Endodermal cell (in vitro differentiated cells): ENCODE results near the gene IPO11. TPM values are rescaled to one million over a fixed set of nuclear protein-coding genes. Genes with fewer than 3 reads are reported as not detected.

ENCODE experiments used
- DNase-seq: peaks from one replicate; pipeline ENCODE4 v3.0.0-alpha.2; 2017
- H3K27ac ChIP-seq: 2 replicates; pipeline ENCODE4 v1.5.1; 2013; ENCODE audit warnings: mild to moderate bottlenecking, low read depth, low read length, moderate library complexity
- H3K27me3 ChIP-seq: 2 replicates; pipeline ENCODE4 v1.6.1; 2013; ENCODE audit warnings: mild to moderate bottlenecking, low read length, moderate library complexity; ENCODE audit not compliant: insufficient read depth, control insufficient read depth, poor library complexity, severe bottlenecking
- H3K36me3 ChIP-seq: 2 replicates; pipeline ENCODE4 v1.7.0; 2013; ENCODE audit warnings: mild to moderate bottlenecking, low read length, moderate library complexity; ENCODE audit not compliant: control insufficient read depth, insufficient read depth
- H3K4me1 ChIP-seq: one replicate; pipeline ENCODE4 v1.7.0; 2013; ENCODE audit warnings: low read length; ENCODE audit not compliant: control insufficient read depth, insufficient read depth
- H3K4me3 ChIP-seq: 2 replicates; pipeline ENCODE4 v1.5.1; 2013; ENCODE audit warnings: mild to moderate bottlenecking, low read length, moderate library complexity
- H3K9ac ChIP-seq: 2 replicates; pipeline ENCODE4 v1.6.1; 2013; ENCODE audit warnings: mild to moderate bottlenecking, low read length, moderate library complexity; ENCODE audit not compliant: poor library complexity, severe bottlenecking; ENCODE audit errors: extremely low read depth
- H3K9me3 ChIP-seq: 2 replicates; pipeline ENCODE4 v1.6.1; 2013; ENCODE audit warnings: mild to moderate bottlenecking, low read length, moderate library complexity; ENCODE audit not compliant: control insufficient read depth
- H3K27ac Mint-ChIP-seq: 2 replicates; pipeline ENCODE4 v1.8.0; 2020; ENCODE audit warnings: mixed read lengths
- H3K27me3 Mint-ChIP-seq: 2 replicates; pipeline ENCODE4 v1.8.0; 2021; ENCODE audit warnings: mild to moderate bottlenecking, mixed read lengths; ENCODE audit not compliant: insufficient read depth
- H3K36me3 Mint-ChIP-seq: 2 replicates; pipeline ENCODE4 v1.8.0; 2020; ENCODE audit warnings: low read depth, mixed read lengths
- H3K4me1 Mint-ChIP-seq: 2 replicates; pipeline ENCODE4 v1.8.0; 2020; ENCODE audit warnings: mixed read lengths
- H3K4me3 Mint-ChIP-seq: 2 replicates; pipeline ENCODE4 v1.8.0; 2020; ENCODE audit warnings: mild to moderate bottlenecking, moderate library complexity, mixed read lengths
- H3K9me3 Mint-ChIP-seq: 2 replicates; pipeline ENCODE4 v1.8.0; 2020; ENCODE audit warnings: mild to moderate bottlenecking, mixed read lengths
- WGBS, 2 experiments: methylation state at CpG; one replicate each; pipeline versions ENCODE4 v1.1.5 to v1.1.7; 2013; ENCODE audit warnings: missing lambda C conversion rate in 2 of 2, mixed read lengths in 1 of 2; ENCODE audit not compliant: insufficient coverage in 1 of 2, insufficient read length in 1 of 2; 5-methylcytosine and 5-hydroxymethylcytosine counted together
- total RNA-seq, 2 donors: library from RNA; stranded (reverse); fragmentation: NEBNext Ultra II Directional in 1 of 2; extraction: Animal tissue kit (Norgen Biotek cat#: 25700) in 1 of 2; gene quantifications; 2 replicates in 1 of 2; 3 replicates in 1 of 2; pipeline ENCODE4 v1.2.1, GENCODE V29; 2021
- TF ChIP-seq, protein P1 (sequence below): fragments of 200-600 bp; sonication (generic); conservative IDR thresholded peaks from 2 replicates; pipeline ENCODE4 v1.5.0; 2021; ENCODE audit warnings: antibody characterized with exemption, mild to moderate bottlenecking

IPO11 gene
- total RNA-seq, 2 donors from 2014 or later = 51.6 to 55.8 TPM

DNA sequence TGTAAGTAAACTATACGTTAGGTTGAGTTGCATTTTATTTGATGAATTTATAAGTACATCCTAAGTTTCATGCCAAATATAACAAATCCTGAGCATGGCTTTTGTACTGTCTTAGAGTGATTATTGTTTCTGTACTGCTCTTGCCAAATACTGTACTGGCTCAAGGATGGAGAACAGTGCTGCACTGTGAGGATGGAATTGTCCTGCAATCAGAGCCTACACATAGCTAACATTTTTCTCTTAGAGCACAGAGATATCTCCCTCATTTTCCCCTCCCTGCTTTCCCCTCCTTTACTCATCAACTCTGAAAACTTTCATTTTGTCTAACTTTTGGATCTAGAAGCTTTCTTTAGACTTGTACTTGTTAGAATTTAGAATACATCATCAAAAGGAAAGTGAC lies 194.3 kb downstream of the IPO11 start:
- TF ChIP-seq, protein P1, sequence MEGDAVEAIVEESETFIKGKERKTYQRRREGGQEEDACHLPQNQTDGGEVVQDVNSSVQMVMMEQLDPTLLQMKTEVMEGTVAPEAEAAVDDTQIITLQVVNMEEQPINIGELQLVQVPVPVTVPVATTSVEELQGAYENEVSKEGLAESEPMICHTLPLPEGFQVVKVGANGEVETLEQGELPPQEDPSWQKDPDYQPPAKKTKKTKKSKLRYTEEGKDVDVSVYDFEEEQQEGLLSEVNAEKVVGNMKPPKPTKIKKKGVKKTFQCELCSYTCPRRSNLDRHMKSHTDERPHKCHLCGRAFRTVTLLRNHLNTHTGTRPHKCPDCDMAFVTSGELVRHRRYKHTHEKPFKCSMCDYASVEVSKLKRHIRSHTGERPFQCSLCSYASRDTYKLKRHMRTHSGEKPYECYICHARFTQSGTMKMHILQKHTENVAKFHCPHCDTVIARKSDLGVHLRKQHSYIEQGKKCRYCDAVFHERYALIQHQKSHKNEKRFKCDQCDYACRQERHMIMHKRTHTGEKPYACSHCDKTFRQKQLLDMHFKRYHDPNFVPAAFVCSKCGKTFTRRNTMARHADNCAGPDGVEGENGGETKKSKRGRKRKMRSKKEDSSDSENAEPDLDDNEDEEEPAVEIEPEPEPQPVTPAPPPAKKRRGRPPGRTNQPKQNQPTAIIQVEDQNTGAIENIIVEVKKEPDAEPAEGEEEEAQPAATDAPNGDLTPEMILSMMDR = no peak
- Histone ChIP-seq H3K27ac (no peak overlapping the region), H3K9me3 (no peaks in the 10 kb centered on the region), H3K9ac (no peak overlapping the region), H3K36me3 (peaks cover 17% of the 10 kb centered on the region), H3K4me1 (no peaks in the 10 kb centered on the region), H3K27me3 (no peaks in the 10 kb centered on the region), H3K4me3 (no peak overlapping the region)
- no peak overlapping the region for H3K27ac Mint-ChIP-seq
- no peak for DNase-seq
- no peaks in the 10 kb centered on the region for H3K27me3 Mint-ChIP-seq
- no peaks in the 10 kb centered on the region for H3K9me3 Mint-ChIP-seq
- H3K4me3 Mint-ChIP-seq = no peak overlapping the region
- peaks cover 21% of the 10 kb centered on the region for H3K36me3 Mint-ChIP-seq
- peaks cover 1% of the 10 kb centered on the region for H3K4me1 Mint-ChIP-seq
- WGBS, 2 experiments = 83% methylated on average over 1 of the region's 1 CpG; no CpG with 5 or more reads in 1 of the 2 experiments

DNA sequence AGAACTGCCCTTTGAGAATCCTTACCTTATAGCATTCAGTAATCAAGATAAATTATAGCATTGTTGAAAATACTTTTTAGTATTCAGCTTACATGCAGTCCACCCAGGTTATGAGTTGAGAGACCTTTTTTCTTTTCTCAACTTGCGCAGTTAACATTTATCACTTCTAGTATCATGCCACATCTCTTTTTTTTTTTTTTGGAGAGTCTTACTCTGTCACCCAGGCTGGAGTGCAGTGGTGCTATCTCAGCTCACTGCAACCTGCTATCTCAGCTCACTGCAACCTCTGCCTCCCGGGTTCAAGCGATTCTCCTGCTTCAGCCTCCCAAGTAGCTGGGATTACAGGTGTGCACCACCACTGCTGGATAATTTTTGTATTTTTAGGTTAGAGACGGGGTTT lies 195.1 kb downstream of the IPO11 start:
- Mint-ChIP-seq H3K9me3 (no peaks in the 10 kb centered on the region), H3K4me3 (no peak overlapping the region), H3K27ac (no peak overlapping the region), H3K4me1 (no peaks in the 10 kb centered on the region), H3K27me3 (no peaks in the 10 kb centered on the region), H3K36me3 (peaks cover 21% of the 10 kb centered on the region)
- Histone ChIP-seq H3K27ac (no peak overlapping the region), H3K36me3 (peaks cover 15% of the 10 kb centered on the region), H3K27me3 (no peaks in the 10 kb centered on the region), H3K4me1 (no peaks in the 10 kb centered on the region), H3K4me3 (no peak overlapping the region), H3K9me3 (no peaks in the 10 kb centered on the region), H3K9ac (no peak overlapping the region)
- 85 to 93% methylated on average over 4 of the region's 4 CpGs for WGBS, 2 experiments
- TF ChIP-seq, protein P1 = no peak
- no peak for DNase-seq

DNA sequence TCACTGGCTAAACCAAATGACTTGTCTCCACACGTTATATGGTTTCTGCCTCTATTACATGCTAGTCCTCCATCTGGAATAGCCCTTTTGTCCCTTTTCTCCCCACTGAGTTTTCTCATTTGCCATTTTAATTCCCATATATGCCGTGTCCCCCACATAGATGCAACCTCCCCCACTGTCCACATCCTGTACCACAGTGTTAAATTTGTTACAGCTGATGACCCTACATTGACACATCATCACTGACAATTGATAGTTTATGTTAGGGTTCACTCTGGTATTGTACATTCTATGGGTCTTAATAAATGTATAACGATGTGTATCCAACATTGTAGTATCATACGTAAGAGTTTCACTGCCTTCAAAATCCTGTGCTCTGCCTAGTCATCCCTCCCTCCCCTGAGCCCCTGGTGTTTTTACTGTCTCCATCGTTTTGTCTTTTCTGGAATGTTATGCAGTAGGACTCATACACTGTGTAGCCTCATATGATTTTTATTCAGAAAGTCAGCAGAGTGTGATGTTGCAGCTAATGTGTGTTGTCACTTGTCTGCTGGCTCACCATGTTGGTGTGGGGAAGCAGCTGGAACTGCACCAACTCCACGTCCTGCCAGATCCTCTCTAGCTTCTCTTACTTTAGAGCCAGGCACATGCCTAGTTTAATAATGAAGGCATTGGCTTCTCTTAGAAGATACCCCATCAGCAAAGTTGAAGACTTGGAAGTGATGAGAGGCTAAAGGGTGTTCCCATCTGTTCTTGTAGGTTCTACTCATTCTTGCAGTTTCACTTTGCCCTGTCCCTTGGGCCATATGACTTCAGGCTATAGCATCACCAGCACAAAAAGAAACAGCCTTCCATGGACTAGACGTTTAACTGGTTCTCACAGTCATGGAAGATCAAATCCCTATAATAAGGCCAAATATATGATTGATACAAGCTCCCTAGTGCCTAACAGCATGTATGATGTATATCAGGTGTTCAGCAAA lies 196.3 kb downstream of the IPO11 start:
- peaks cover 6% of the 10 kb centered on the region for H3K36me3 ChIP-seq
- H3K4me3 ChIP-seq = no peak overlapping the region
- peaks cover 2% of the 10 kb centered on the region for H3K9me3 Mint-ChIP-seq
- H3K4me3 Mint-ChIP-seq = no peak overlapping the region
- H3K9ac ChIP-seq = no peak overlapping the region
- H3K36me3 Mint-ChIP-seq = peaks cover 27% of the 10 kb centered on the region
- H3K27ac Mint-ChIP-seq = no peak overlapping the region
- no peaks in the 10 kb centered on the region for H3K4me1 Mint-ChIP-seq
- no peaks in the 10 kb centered on the region for H3K27me3 Mint-ChIP-seq
- no peaks in the 10 kb centered on the region for H3K27me3 ChIP-seq
- H3K9me3 ChIP-seq = no peaks in the 10 kb centered on the region
- H3K27ac ChIP-seq = no peak overlapping the region
- TF ChIP-seq, protein P1 = no peak
- DNase-seq = no peak
- no peaks in the 10 kb centered on the region for H3K4me1 ChIP-seq
- 88 to 95% methylated on average over 2 to 7 of the region's 7 CpGs for WGBS, 2 experiments
